IMR-90 (cell line): ENCODE results near the gene HRH2. TPM values are rescaled to one million over a fixed set of nuclear protein-coding genes. Genes with fewer than 3 reads are reported as not detected.

Experiments used
- ATAC-seq: fragments of 200-7000 bp; cut with Tn5 transposase; 2 replicates; pipeline ENCODE4 v1.9.1; 2020; ENCODE audit warnings: low read depth, mild to moderate bottlenecking, moderate library complexity
- BruUV-seq: library from RNA; stranded (reverse); fragments of 400-500 nt; replicated peaks from 2 replicates; lab custom pipeline; 2021; lab: Mats Ljungman, UMichigan
- CTCF ChIA-PET: fragments of 300-600 bp; formaldehyde crosslinking; extraction: SDS; loops from one replicate; lab custom pipeline; 2021; ENCODE audit warnings: antibody characterized with exemption; lab: Yijun Ruan, JAX
- POLR2A ChIA-PET: fragments of 300-600 bp; sonication (Branson Sonifier 250); formaldehyde crosslinking; loops from one replicate; lab custom pipeline; 2022; ENCODE audit warnings: antibody characterized with exemption; ENCODE audit not compliant: unreplicated experiment; lab: Charles Lee
- DNase-seq: peaks from one replicate; pipeline ENCODE4 v3.0.0; 2013
- H2AFZ ChIP-seq: replicated peaks from 2 replicates; pipeline ENCODE3; 2013; ENCODE audit warnings: low read length, mild to moderate bottlenecking; ENCODE audit not compliant: poor library complexity
- H2AK5ac ChIP-seq: 2 replicates; pipeline ENCODE4 v1.6.1; 2013; ENCODE audit warnings: low read depth, low read length, inconsistent platforms
- H2AK9ac ChIP-seq: replicated peaks from 2 replicates; pipeline ENCODE3; 2013; ENCODE audit warnings: mild to moderate bottlenecking, low read depth, low read length, moderate library complexity; ENCODE audit not compliant: poor library complexity
- H2BK120ac ChIP-seq: 2 replicates; pipeline ENCODE4 v1.6.1; 2013; ENCODE audit warnings: low read depth, low read length, inconsistent platforms
- H2BK15ac ChIP-seq: 3 replicates; pipeline ENCODE4 v1.6.1; 2013; ENCODE audit warnings: low read depth, low read length, inconsistent platforms
- H2BK20ac ChIP-seq: 2 replicates; pipeline ENCODE4 v1.6.1; 2013; ENCODE audit warnings: low read depth, mild to moderate bottlenecking, inconsistent platforms, low read length, moderate library complexity
- H2BK5ac ChIP-seq: 2 replicates; pipeline ENCODE4 v1.6.1; 2013; ENCODE audit warnings: mild to moderate bottlenecking, low read depth, low read length, inconsistent platforms; ENCODE audit not compliant: poor library complexity, severe bottlenecking
- H3K14ac ChIP-seq: replicated peaks from 2 replicates; pipeline ENCODE4 v1.6.1; 2013; ENCODE audit warnings: low read depth, low read length, inconsistent platforms
- H3K18ac ChIP-seq: 2 replicates; pipeline ENCODE4 v1.6.1; 2013; ENCODE audit warnings: low read depth, low read length, control low read depth
- H3K23ac ChIP-seq: 2 replicates; pipeline ENCODE4 v1.6.1; 2013; ENCODE audit warnings: low read depth, low read length, inconsistent platforms
- H3K27ac ChIP-seq: 2 replicates; pipeline ENCODE4 v1.5.1; 2013; ENCODE audit warnings: mild to moderate bottlenecking, control low read depth, low read length; ENCODE audit not compliant: insufficient read depth
- H3K27me3 ChIP-seq: 2 replicates; pipeline ENCODE4 v1.6.1; 2013; ENCODE audit warnings: low read length; ENCODE audit not compliant: control insufficient read depth, insufficient read depth
- H3K36me3 ChIP-seq: 2 replicates; pipeline ENCODE4 v1.6.1; 2013; ENCODE audit warnings: low read length, mixed read lengths; ENCODE audit not compliant: control insufficient read depth, insufficient read depth
- H3K4ac ChIP-seq: 2 replicates; pipeline ENCODE4 v1.6.1; 2013; ENCODE audit warnings: low read depth, low read length, inconsistent platforms
- H3K4me1 ChIP-seq: 2 replicates; pipeline ENCODE4 v1.6.1; 2013; ENCODE audit warnings: low read length, mixed read lengths; ENCODE audit not compliant: control insufficient read depth, insufficient read depth
- H3K4me2 ChIP-seq: 2 replicates; pipeline ENCODE4 v1.6.1; 2013; ENCODE audit warnings: low read depth, mild to moderate bottlenecking, control low read depth, low read length, moderate library complexity
- H3K4me3 ChIP-seq: 2 replicates; pipeline ENCODE4 v1.5.1; 2013; ENCODE audit warnings: low read depth, mild to moderate bottlenecking, control low read depth, low read length, moderate library complexity; ENCODE audit not compliant: insufficient read depth
- H3K56ac ChIP-seq: 2 replicates; pipeline ENCODE4 v1.6.1; 2013; ENCODE audit warnings: low read length, inconsistent platforms; ENCODE audit not compliant: insufficient read depth; ENCODE audit errors: extremely low read depth
- H3K79me1 ChIP-seq, 2 experiments: 2 replicates each; pipeline ENCODE4 v1.6.1; 2013; ENCODE audit warnings: low read length in 2 of 2, inconsistent platforms in 1 of 2, low read depth in 1 of 2
- H3K9ac ChIP-seq: 2 replicates; pipeline ENCODE4 v1.6.1; 2013; ENCODE audit warnings: low read depth, low read length, control low read depth
- H3K9me1 ChIP-seq: 2 replicates; pipeline ENCODE4 v1.6.1; 2013; ENCODE audit warnings: low read length, inconsistent platforms; ENCODE audit not compliant: insufficient read depth
- H3K9me3 ChIP-seq: 2 replicates; pipeline ENCODE4 v1.6.1; 2013; ENCODE audit warnings: low read length; ENCODE audit not compliant: control insufficient read depth, insufficient read depth
- H4K20me1 ChIP-seq: 2 replicates; pipeline ENCODE4 v1.6.1; 2013; ENCODE audit warnings: low read length, inconsistent platforms; ENCODE audit not compliant: insufficient read depth
- H4K5ac ChIP-seq: 2 replicates; pipeline ENCODE4 v1.6.1; 2013; ENCODE audit warnings: mild to moderate bottlenecking, low read depth, low read length, control low read depth
- H4K8ac ChIP-seq, 2 experiments: 2 replicates each; pipeline ENCODE4 v1.6.1; 2013; ENCODE audit warnings: low read depth in 2 of 2, low read length in 2 of 2, control low read depth in 1 of 2, inconsistent platforms in 1 of 2
- H4K91ac ChIP-seq: 2 replicates; pipeline ENCODE4 v1.6.1; 2013; ENCODE audit warnings: low read depth, low read length, inconsistent platforms; ENCODE audit not compliant: insufficient read depth
- POLR2A ChIP-seq: IDR thresholded peaks from 2 replicates; pipeline ENCODE4 v1.6.1; 2012; ENCODE audit warnings: mild to moderate bottlenecking, low read depth, low read length
- SMC3 ChIP-seq: fragments of 150-350 bp; IDR thresholded peaks from 2 replicates; pipeline ENCODE4 v1.6.1; 2016; ENCODE audit warnings: low read depth, mild to moderate bottlenecking, antibody characterized with exemption, low read length, moderate library complexity
- WGBS, 2 experiments: methylation state at CpG; one replicate each; pipeline versions ENCODE4 v1.1.5 to v1.1.7; 2013; ENCODE audit warnings: missing lambda C conversion rate in 2 of 2; ENCODE audit not compliant: insufficient read length in 1 of 2; ENCODE audit errors: extremely low coverage in 2 of 2; 5-methylcytosine and 5-hydroxymethylcytosine counted together
- dilution Hi-C: fragments of 300-500 bp; cut with HindIII; formaldehyde crosslinking; loops from one replicate; pipeline ENCODE4 v1.14.3; 2018; ENCODE audit warnings: low sequenced_read_pairs; ENCODE audit not compliant: unreplicated experiment
- in situ Hi-C: fragments of 300-500 bp; cut with MboI; formaldehyde crosslinking; loops from 3 replicates; pipeline ENCODE4 v1.14.3; 2019; ENCODE audit warnings: low sequenced_read_pairs, inconsistent platforms, mixed read lengths
- intact Hi-C: fragments of 100-400 bp; cut with micrococcal nuclease; formaldehyde crosslinking; loops from 2 replicates; pipeline ENCODE4 v1.10.0; 2022
- polyA plus RNA-seq, 3 experiments: library from polyadenylated mRNA; depleted of rRNA; stranded (reverse); fragments of >200 nt; gene quantifications; 2 replicates each; pipeline ENCODE4 v1.2.3, GENCODE V29; 2012; ENCODE audit warnings: low replicate concordance in 1 of 3
- total RNA-seq: library from RNA; depleted of rRNA; stranded (reverse); fragments of >200 nt; gene quantifications from 2 replicates; pipeline ENCODE4 v1.2.3, GENCODE V29; 2012

HRH2 gene
- total and polyA plus RNA-seq, 2 of the 4 experiments (the other 2 are of a cell fraction), result not detected

DNA sequence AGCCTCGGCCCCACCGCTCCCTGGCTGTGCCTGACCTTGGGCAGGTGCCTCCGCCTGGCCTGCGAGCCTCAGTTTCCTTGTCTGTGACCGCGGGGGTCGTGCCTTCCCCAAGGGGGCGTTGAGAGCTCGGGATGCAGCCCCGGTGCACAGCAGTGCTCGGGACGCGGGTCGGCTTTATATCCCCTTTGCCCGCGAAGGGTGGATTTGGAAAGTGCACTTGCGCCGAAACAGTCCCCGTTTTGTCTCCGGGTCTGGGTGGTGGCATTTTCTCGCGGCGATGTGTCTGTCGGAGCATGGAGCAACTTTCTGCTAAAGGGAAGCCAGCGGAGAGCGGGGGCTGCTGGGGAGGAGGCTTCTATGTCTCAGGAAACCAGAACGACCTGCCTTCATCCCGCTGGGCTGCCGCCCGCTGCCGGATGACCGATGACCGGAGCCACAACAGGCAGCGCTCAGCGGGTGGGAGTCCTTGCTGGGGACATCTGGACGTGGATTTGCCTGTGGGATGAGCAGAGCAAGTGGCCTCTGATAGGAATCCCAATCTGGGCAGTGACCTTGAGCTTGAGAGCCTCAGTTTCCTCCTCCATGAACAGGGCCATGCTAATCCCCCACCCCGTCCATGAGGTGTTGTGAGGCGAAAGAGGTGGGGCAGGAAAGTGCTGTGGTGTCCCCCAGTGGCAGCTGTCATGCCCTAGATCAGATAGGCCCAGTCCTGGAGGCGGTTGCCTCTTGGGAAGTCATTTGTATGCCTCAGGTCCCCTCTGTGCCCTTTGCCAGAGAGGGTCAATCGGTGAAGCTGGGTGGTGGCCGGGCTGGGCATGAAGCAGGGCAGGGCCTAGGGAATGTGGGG is 651 bp downstream of the HRH2 start:
- 2% methylated on average over 9 of the region's 41 CpGs; no CpG with 5 or more reads in 1 of the 2 experiments for WGBS, 2 experiments
- Histone ChIP-seq H3K4ac (no peak overlapping the region), H4K5ac (no peak overlapping the region), H3K4me3 (no peak overlapping the region), H3K4me1 (no peaks in the 10 kb centered on the region), H3K18ac (no peak overlapping the region), H2AFZ (peak overlapping the region; percentile 11), H2AK9ac (no peak overlapping the region), H2BK15ac (no peak overlapping the region), H3K14ac (no peak overlapping the region), H2BK20ac (no peak overlapping the region), H2BK5ac (no peak overlapping the region), H3K9me3 (peaks cover 4% of the 10 kb centered on the region; the same call in 1 of the 2 replicates), H3K9ac (no peak overlapping the region), H4K20me1 (no peaks in the 10 kb centered on the region), H4K8ac (no peak overlapping the region), H3K27ac (no peak overlapping the region), H3K23ac (no peak overlapping the region), H3K4me2 (no peak overlapping the region), H3K36me3 (no peaks in the 10 kb centered on the region), H2BK120ac (no peak overlapping the region), H3K56ac (no peak overlapping the region), H4K91ac (no peak overlapping the region), H2AK5ac (no peak overlapping the region), H3K9me1 (no peaks in the 10 kb centered on the region), H3K27me3 (peaks cover 7% of the 10 kb centered on the region; the same call in 1 of the 2 replicates), H3K79me1 (no peaks in the 10 kb centered on the region)
- no TSS peak for BruUV-seq
- ChIA-PET CTCF (no interaction called here), POLR2A (no interaction called here)
- intact Hi-C loops (no loop called here), in situ Hi-C loops (no loop called here), dilution Hi-C loops (no loop called here)
- DNase-seq (no peak), ATAC-seq (no peak)
- TF ChIP-seq POLR2A (no peak), SMC3 (no peak)
